A549 (cell line): Measurements from ENCODE around the gene L3HYPDH. TPM values are rescaled to one million over a fixed set of nuclear protein-coding genes. Genes with fewer than 3 reads are reported as not detected.
A peak's percentile ranks its signal among the peaks of the same experiment; 100 is the strongest.

Experiments used
- ATAC-seq, 2 experiments: fragments of 200-7000 bp in 1 of 2; fragments of >200 bp in 1 of 2; cut with Nextera tagmentation in 1 of 2; cut with Tn5 transposase in 1 of 2; 3 replicates each; pipeline versions ENCODE4 v1.8.0 to v1.9.1; 2018 to 2020; ENCODE audit warnings: mild to moderate bottlenecking in 1 of 2, moderate library complexity in 1 of 2
- CTCF ChIA-PET: fragments of 300-600 bp; sonication (Branson Sonifier 250); formaldehyde crosslinking; extraction: SDS; loops from one replicate; lab custom pipeline; 2021; ENCODE audit warnings: antibody characterized with exemption, inconsistent platforms; lab: Yijun Ruan, JAX
- POLR2A ChIA-PET: fragments of 350-600 bp; formaldehyde crosslinking; extraction: SDS; loops from one replicate; lab custom pipeline; 2021; ENCODE audit warnings: antibody characterized with exemption, inconsistent platforms; lab: Yijun Ruan, JAX
- DNase-seq, 2 experiments: peaks; one replicate each; pipeline versions ENCODE4 v3.0.0 to v3.0.0-alpha.2; 2011 to 2016; ENCODE audit warnings: low read depth in 1 of 2, low spot score in 1 of 2
- FAIRE-seq: peaks from 2 replicates; lab custom pipeline; 2011; peaks lifted over from hg19 to GRCh38; lab: Jason Lieb, UNC
- H3K27ac ChIP-seq, 2 experiments: fragments of >200 bp; sonication (Bioruptor Twin); formaldehyde crosslinking; 3 replicates each; pipeline ENCODE4 v1.5.1; 2016 to 2017
- H3K4me1 ChIP-seq: fragments of >200 bp; sonication (Bioruptor Twin); formaldehyde crosslinking; 3 replicates; pipeline ENCODE4 v1.6.1; 2016
- H3K4me2 ChIP-seq: fragments of >200 bp; sonication (Bioruptor Twin); formaldehyde crosslinking; 3 replicates; pipeline ENCODE4 v1.6.1; 2016
- H3K4me3 ChIP-seq: fragments of >200 bp; sonication (Bioruptor Twin); formaldehyde crosslinking; 3 replicates; pipeline ENCODE4 v1.5.1; 2016
- H3K9me3 ChIP-seq: fragments of >200 bp; sonication (Bioruptor Twin); formaldehyde crosslinking; 3 replicates; pipeline ENCODE4 v1.6.1; 2016
- BCL3 ChIP-seq: fragments of >200 bp; sonication (Bioruptor Twin); formaldehyde crosslinking; IDR thresholded peaks from 3 replicates; pipeline ENCODE4 v1.6.1; 2016
- CBX2 ChIP-seq: fragments of 200-600 bp; sonication (generic); IDR thresholded peaks from 2 replicates; pipeline ENCODE4 v1.6.1; 2016; ENCODE audit warnings: low read depth, mild to moderate bottlenecking, borderline replicate concordance
- CEBPB ChIP-seq, 2 experiments: fragments of >200 bp in 1 of 2; sonication (Bioruptor Twin) in 1 of 2; formaldehyde crosslinking in 1 of 2; IDR thresholded peaks; 2 replicates each; pipeline ENCODE4 v1.6.1; 2012 to 2016
- CHD2 ChIP-seq: fragments of 150-350 bp; IDR thresholded peaks from 2 replicates; pipeline ENCODE4 v1.6.1; 2014; ENCODE audit warnings: low read length; ENCODE audit not compliant: partially characterized antibody
- EHMT2 ChIP-seq: fragments of 200-600 bp; sonication (generic); IDR thresholded peaks from 2 replicates; pipeline ENCODE4 v1.6.1; 2016; ENCODE audit warnings: antibody characterized with exemption, low read depth, mild to moderate bottlenecking, moderate library complexity
- ELK1 ChIP-seq: fragments of 150-350 bp; IDR thresholded peaks from 2 replicates; pipeline ENCODE4 v1.6.1; 2014; ENCODE audit warnings: low read depth, mild to moderate bottlenecking, low read length
- FOSL2 ChIP-seq, 2 experiments: fragments of 450-650 bp in 1 of 2; fragments of >200 bp in 1 of 2; sonication (Bioruptor Twin) in 1 of 2; formaldehyde crosslinking; IDR thresholded peaks; 2 replicates each; pipeline versions ENCODE4 v1.5.0 to v1.6.1; 2016 to 2020; ENCODE audit warnings: mild to moderate bottlenecking in 1 of 2, moderate library complexity in 1 of 2
- HES2 ChIP-seq: fragments of >200 bp; sonication (Bioruptor Twin); formaldehyde crosslinking; IDR thresholded peaks from 2 replicates; pipeline ENCODE4 v1.6.1; 2016
- HOXB5 ChIP-seq: fragments of 250-450 bp; sonication (Bioruptor Pico); IDR thresholded peaks from 2 replicates; pipeline ENCODE4 v1.5.0; 2020; ENCODE audit warnings: mild to moderate bottlenecking, moderate library complexity
- KDM1A ChIP-seq: fragments of 200-600 bp; sonication (generic); IDR thresholded peaks from 2 replicates; pipeline ENCODE4 v1.6.1; 2016; ENCODE audit warnings: low read depth, mild to moderate bottlenecking
- MAZ ChIP-seq: fragments of 150-350 bp; IDR thresholded peaks from 2 replicates; pipeline ENCODE4 v1.6.1; 2014; ENCODE audit warnings: antibody characterized with exemption, low read depth, low read length, borderline replicate concordance
- NFE2L2 ChIP-seq: fragments of 150-350 bp; conservative IDR thresholded peaks from 2 replicates; pipeline ENCODE4 v1.6.1; 2014; ENCODE audit warnings: low read length
- NPAS2 ChIP-seq: fragments of 250-450 bp; sonication (Bioruptor Pico); IDR thresholded peaks from 2 replicates; pipeline ENCODE4 v1.8.0; 2022; ENCODE audit warnings: mild to moderate bottlenecking, moderate library complexity, borderline replicate concordance
- PHF8 ChIP-seq: fragments of 200-600 bp; sonication (generic); IDR thresholded peaks from 2 replicates; pipeline ENCODE4 v1.6.1; 2016; ENCODE audit warnings: low read depth, mild to moderate bottlenecking, antibody characterized with exemption, moderate library complexity, borderline replicate concordance
- POLR2AphosphoS2 ChIP-seq: conservative IDR thresholded peaks from 2 replicates; pipeline ENCODE4 v1.6.1; 2012; ENCODE audit warnings: low read length, improper control_type of control experiment, inconsistent platforms
- RAD21 ChIP-seq, 2 experiments: fragments of >200 bp in 1 of 2; sonication (Bioruptor Twin) in 1 of 2; formaldehyde crosslinking in 1 of 2; IDR thresholded peaks in 1 of 2; conservative IDR thresholded peaks in 1 of 2; 2 replicates in 1 of 2; 3 replicates in 1 of 2; pipeline ENCODE4 v1.6.1; 2012 to 2018; ENCODE audit warnings: inconsistent platforms in 1 of 2
- RCOR1 ChIP-seq: fragments of 150-350 bp; IDR thresholded peaks from 2 replicates; pipeline ENCODE4 v1.6.1; 2014; ENCODE audit warnings: antibody characterized with exemption, low read length, low read depth
- WGBS: methylation state at CpG from one replicate; pipeline ENCODE4 v1.1.6; 2017; ENCODE audit errors: missing lambda C conversion rate; 5-methylcytosine and 5-hydroxymethylcytosine counted together
- polyA plus RNA-seq, 4 experiments: library from polyadenylated mRNA; depleted of rRNA in 3 of 4; stranded (reverse); fragments of >200 nt; fragmentation: RNase III in 1 of 4; extraction: RNeasy Plus Mini Kit Qiagen cat#74134 plus additional on column Dnase treatment in 1 of 4; gene quantifications; 2 replicates in 3 of 4; 3 replicates in 1 of 4; pipeline ENCODE4 v1.2.3, GENCODE V29; 2011 to 2017
- TF ChIP-seq, protein P1 (sequence below): fragments of 250-450 bp; sonication (Bioruptor Pico); IDR thresholded peaks from 2 replicates; pipeline ENCODE4 v1.5.0; 2021; ENCODE audit warnings: mild to moderate bottlenecking, moderate library complexity, borderline replicate concordance
- TF ChIP-seq, protein P2 (sequence below): fragments of 250-450 bp; sonication (Bioruptor Pico); IDR thresholded peaks from 2 replicates; pipeline ENCODE4 v1.5.0; 2020; ENCODE audit warnings: low read depth, mild to moderate bottlenecking, moderate library complexity

Gene L3HYPDH
- polyA plus RNA-seq, 2 of the 4 experiments (the other 2 are of a cell fraction), result 47.5 to 100.0 TPM

- no peak for TF ChIP-seq MAZ
- no peak for TF ChIP-seq ELK1
- TF ChIP-seq BCL3, result no peak
- TF ChIP-seq, all 56 proteins: peak for 0
Measured at GRCh38 chr14:59458486-59458885, 25.7 kb downstream of the L3HYPDH start (continued).

- POLR2A ChIA-PET, result no interaction called here
- WGBS, result 96% methylated on average over 1 of the region's 1 CpG
Measured at GRCh38 chr14:59455411-59455810, 28.8 kb downstream of the L3HYPDH start.

GRCh38 chr14:59454139-59454538 is 30.1 kb downstream of the L3HYPDH start:
- FAIRE-seq, result no peak
- TF ChIP-seq NPAS2, result no peak
- no peak for TF ChIP-seq FOSL2 (IDR thresholded peaks at IDR 0.05)
- TF ChIP-seq FOSL2 (CRISPR knock-in tag; IDR thresholded peaks at IDR 0.05), result peak; percentile 29; the same call in 1 of the 2 replicates
- TF ChIP-seq HES2, result no peak
- TF ChIP-seq NFE2L2, result no peak
- 46% methylated on average over 2 of the region's 2 CpGs for WGBS
- peak; percentile 70 to 78; a peak in 5 of 6 replicates for ATAC-seq
- Histone ChIP-seq H3K27ac (no peak overlapping the region), H3K4me1 (peaks cover 18% of the 10 kb centered on the region; the same call in 1 of the 3 replicates), H3K9me3 (no peaks in the 10 kb centered on the region), H3K4me2 (no peak overlapping the region), H3K4me3 (no peak overlapping the region)
- peak in 1 of 2 experiments; percentile 12 for DNase-seq
- CTCF ChIA-PET, result no interaction called here
- POLR2A ChIA-PET, result no interaction called here

More at GRCh38 chr14:59455411-59455810, 28.8 kb downstream of the L3HYPDH start:
- DNase-seq (no peak), FAIRE-seq (no peak), ATAC-seq (no peak; a peak in 1 of 6 replicates)
- peaks cover 18% of the 10 kb centered on the region; the same call in 1 of the 3 replicates for H3K4me1 ChIP-seq
- H3K9me3 ChIP-seq, result no peaks in the 10 kb centered on the region
- TF ChIP-seq, protein P1, sequence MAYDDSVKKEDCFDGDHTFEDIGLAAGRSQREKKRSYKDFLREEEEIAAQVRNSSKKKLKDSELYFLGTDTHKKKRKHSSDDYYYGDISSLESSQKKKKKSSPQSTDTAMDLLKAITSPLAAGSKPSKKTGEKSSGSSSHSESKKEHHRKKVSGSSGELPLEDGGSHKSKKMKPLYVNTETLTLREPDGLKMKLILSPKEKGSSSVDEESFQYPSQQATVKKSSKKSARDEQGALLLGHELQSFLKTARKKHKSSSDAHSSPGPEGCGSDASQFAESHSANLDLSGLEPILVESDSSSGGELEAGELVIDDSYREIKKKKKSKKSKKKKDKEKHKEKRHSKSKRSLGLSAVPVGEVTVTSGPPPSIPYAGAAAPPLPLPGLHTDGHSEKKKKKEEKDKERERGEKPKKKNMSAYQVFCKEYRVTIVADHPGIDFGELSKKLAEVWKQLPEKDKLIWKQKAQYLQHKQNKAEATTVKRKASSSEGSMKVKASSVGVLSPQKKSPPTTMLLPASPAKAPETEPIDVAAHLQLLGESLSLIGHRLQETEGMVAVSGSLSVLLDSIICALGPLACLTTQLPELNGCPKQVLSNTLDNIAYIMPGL (CRISPR knock-in tag), result no peak
- TF ChIP-seq POLR2AphosphoS2 (no peak), CBX2 (no peak), EHMT2 (no peak)
- no peak overlapping the region for H3K4me2 ChIP-seq
- H3K27ac ChIP-seq, result no peak overlapping the region
- CTCF ChIA-PET, result interaction anchor here (1.0 kb wide), 1 partner anchor 11 kb away, joined by 4 read pairs; no protein-coding TSS in a partner anchor
- H3K4me3 ChIP-seq, result no peak overlapping the region

- ChIA-PET POLR2A (interaction anchor here (0.9 kb wide), 1 partner anchor 31 kb away, joined by 3 read pairs; no protein-coding TSS in a partner anchor), CTCF (interaction anchor here (0.9 to 1.8 kb wide), 6 partner anchors 9 to 714 kb away, joined by 3 to 5 read pairs (median 3); partner anchors contain the start of genes CCDC175 and DHRS7)
- Histone ChIP-seq H3K27ac (no peak overlapping the region), H3K4me2 (no peak overlapping the region), H3K4me1 (peaks cover 18% of the 10 kb centered on the region; the same call in 1 of the 3 replicates), H3K4me3 (no peak overlapping the region), H3K9me3 (no peaks in the 10 kb centered on the region)
- FAIRE-seq (no peak), ATAC-seq (no peak), DNase-seq (no peak)
- TF ChIP-seq CHD2, result no peak
- TF ChIP-seq NPAS2, result no peak
- TF ChIP-seq RCOR1, result no peak
- TF ChIP-seq, protein P2, sequence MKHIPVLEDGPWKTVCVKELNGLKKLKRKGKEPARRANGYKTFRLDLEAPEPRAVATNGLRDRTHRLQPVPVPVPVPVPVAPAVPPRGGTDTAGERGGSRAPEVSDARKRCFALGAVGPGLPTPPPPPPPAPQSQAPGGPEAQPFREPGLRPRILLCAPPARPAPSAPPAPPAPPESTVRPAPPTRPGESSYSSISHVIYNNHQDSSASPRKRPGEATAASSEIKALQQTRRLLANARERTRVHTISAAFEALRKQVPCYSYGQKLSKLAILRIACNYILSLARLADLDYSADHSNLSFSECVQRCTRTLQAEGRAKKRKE (CRISPR knock-in tag), result no peak
- no peak for TF ChIP-seq PHF8
- TF ChIP-seq RAD21 (conservative IDR thresholded peaks at IDR 0.05 in 1 of 2, IDR thresholded peaks at IDR 0.05 in 1 of 2), result no peak
- TF ChIP-seq HOXB5 (CRISPR knock-in tag), result no peak
- no peak for TF ChIP-seq CEBPB (IDR thresholded peaks at IDR 0.05)
- no peak for TF ChIP-seq KDM1A
- WGBS, result 92% methylated on average over 1 of the region's 1 CpG
Measured at GRCh38 chr14:59451849-59452248, 32.4 kb downstream of the L3HYPDH start.
